Thyroid gland (tissue), 4 donors: ENCODE data around the gene VPREB1. TPM values are rescaled to one million over a fixed set of nuclear protein-coding genes. Genes with fewer than 3 reads are reported as not detected.

ENCODE experiments used
- DNase-seq, 2 donors: peaks; one replicate each; pipeline ENCODE4 v3.0.0-alpha.2; 2019
- H3K27ac ChIP-seq, 3 donors: fragments of 200-600 bp; sonication (generic); 1 replicate in 2 of 3; 2 replicates in 1 of 3; pipeline ENCODE4 v1.5.1; 2016 to 2019; ENCODE audit warnings: mild to moderate bottlenecking in 1 of 3, moderate library complexity in 1 of 3
- H3K27me3 ChIP-seq: fragments of 200-600 bp; sonication (generic); one replicate; pipeline ENCODE4 v1.5.1; 2019
- H3K36me3 ChIP-seq, 2 donors: fragments of 200-600 bp; sonication (generic); one replicate each; pipeline ENCODE4 v1.5.1; 2016 to 2019
- H3K4me1 ChIP-seq, 2 donors: fragments of 200-600 bp; sonication (generic); one replicate each; pipeline ENCODE4 v1.5.1; 2017 to 2019
- H3K4me3 ChIP-seq, 3 donors: fragments of 200-600 bp; sonication (generic); replicated peaks in 1 of 3; 1 replicate in 2 of 3; 2 replicates in 1 of 3; pipeline ENCODE4 v1.5.1; 2016; ENCODE audit warnings: mild to moderate bottlenecking in 1 of 3
- H3K9me3 ChIP-seq: fragments of 200-600 bp; sonication (generic); one replicate; pipeline ENCODE4 v1.5.1; 2017
- POLR2A ChIP-seq, 2 donors: fragments of 450-650 bp; IDR thresholded peaks; one replicate each; pipeline ENCODE4 v1.6.1; 2017; ENCODE audit warnings: antibody characterized with exemption in 2 of 2, mild to moderate bottlenecking in 2 of 2, moderate library complexity in 1 of 2
- WGBS, 2 donors: methylation state at CpG; one replicate each; pipeline ENCODE4 v1.1.5; 2017; 5-methylcytosine and 5-hydroxymethylcytosine counted together
- intact Hi-C: fragments of 100-400 bp; cut with DNase I; formaldehyde crosslinking; loops from one replicate; pipeline ENCODE4 v1.15.1; 2023
- total RNA-seq, 4 donors: library from RNA; depleted of rRNA; stranded (reverse); fragments of >200 nt; gene quantifications; one replicate each; pipeline ENCODE4 v1.2.3, GENCODE V29; 2016
- TF ChIP-seq, protein P1 (sequence below), 6 experiments: fragments of 200-600 bp in 3 of 6; fragments of 450-650 bp in 3 of 6; sonication (generic) in 3 of 6; IDR thresholded peaks; one replicate each; pipeline ENCODE4 v1.5.1; 2016 to 2019; ENCODE audit warnings: antibody characterized with exemption in 6 of 6, mild to moderate bottlenecking in 2 of 6, inconsistent platforms in 1 of 6, moderate library complexity in 1 of 6

Gene VPREB1
- total RNA-seq, 4 donors from 2014 or later: not detected

- Histone ChIP-seq H3K27ac (no peak overlapping the region), H3K36me3 (no peaks in the 10 kb centered on the region), H3K27me3 (no peaks in the 10 kb centered on the region), H3K9me3 (no peaks in the 10 kb centered on the region), H3K4me1 (peaks cover 0 to 3% of the 10 kb centered on the region in 2 donors), H3K4me3 (no peak overlapping the region)
- 77 to 80% methylated on average over 5 of the region's 5 CpGs for WGBS, 2 donors
- TF ChIP-seq, protein P1, sequence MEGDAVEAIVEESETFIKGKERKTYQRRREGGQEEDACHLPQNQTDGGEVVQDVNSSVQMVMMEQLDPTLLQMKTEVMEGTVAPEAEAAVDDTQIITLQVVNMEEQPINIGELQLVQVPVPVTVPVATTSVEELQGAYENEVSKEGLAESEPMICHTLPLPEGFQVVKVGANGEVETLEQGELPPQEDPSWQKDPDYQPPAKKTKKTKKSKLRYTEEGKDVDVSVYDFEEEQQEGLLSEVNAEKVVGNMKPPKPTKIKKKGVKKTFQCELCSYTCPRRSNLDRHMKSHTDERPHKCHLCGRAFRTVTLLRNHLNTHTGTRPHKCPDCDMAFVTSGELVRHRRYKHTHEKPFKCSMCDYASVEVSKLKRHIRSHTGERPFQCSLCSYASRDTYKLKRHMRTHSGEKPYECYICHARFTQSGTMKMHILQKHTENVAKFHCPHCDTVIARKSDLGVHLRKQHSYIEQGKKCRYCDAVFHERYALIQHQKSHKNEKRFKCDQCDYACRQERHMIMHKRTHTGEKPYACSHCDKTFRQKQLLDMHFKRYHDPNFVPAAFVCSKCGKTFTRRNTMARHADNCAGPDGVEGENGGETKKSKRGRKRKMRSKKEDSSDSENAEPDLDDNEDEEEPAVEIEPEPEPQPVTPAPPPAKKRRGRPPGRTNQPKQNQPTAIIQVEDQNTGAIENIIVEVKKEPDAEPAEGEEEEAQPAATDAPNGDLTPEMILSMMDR (IDR thresholded peaks at IDR 0.05): no peak
- no peak for TF ChIP-seq POLR2A (IDR thresholded peaks at IDR 0.05)
- DNase-seq: no peak
- intact Hi-C loops: no loop called here
Measured at GRCh38 chr22:22196833-22197477, 47.6 kb upstream of the VPREB1 start.

- Histone ChIP-seq H3K27me3 (no peaks in the 10 kb centered on the region), H3K9me3 (no peaks in the 10 kb centered on the region), H3K4me1 (peaks cover 0 to 3% of the 10 kb centered on the region in 2 donors), H3K36me3 (no peaks in the 10 kb centered on the region), H3K27ac (no peak overlapping the region), H3K4me3 (no peak overlapping the region)
- intact Hi-C loops: no loop called here
- no peak for DNase-seq
- no peak for TF ChIP-seq POLR2A (IDR thresholded peaks at IDR 0.05)
- TF ChIP-seq, protein P1 (IDR thresholded peaks at IDR 0.05): no peak
- 89 to 90% methylated on average over 4 of the region's 4 CpGs for WGBS, 2 donors
Measured at GRCh38 chr22:22197993-22198402, 46.6 kb upstream of the VPREB1 start.

GRCh38 chr22:22198751-22199150 lies 45.8 kb upstream of the VPREB1 start:
- no peaks in the 10 kb centered on the region for H3K36me3 ChIP-seq
- no peak for DNase-seq
- peaks cover 0 to 3% of the 10 kb centered on the region in 2 donors for H3K4me1 ChIP-seq
- no peak overlapping the region for H3K4me3 ChIP-seq
- H3K27ac ChIP-seq: no peak overlapping the region
- WGBS, 2 donors: 68 to 82% methylated on average over 4 of the region's 4 CpGs
- TF ChIP-seq POLR2A (IDR thresholded peaks at IDR 0.05): no peak
- TF ChIP-seq, protein P1 (IDR thresholded peaks at IDR 0.05): no peak
- H3K9me3 ChIP-seq: no peaks in the 10 kb centered on the region
- no peaks in the 10 kb centered on the region for H3K27me3 ChIP-seq
- intact Hi-C loops: no loop called here

- 96% methylated on average over 2 of the region's 2 CpGs for WGBS, 2 donors
- Histone ChIP-seq H3K4me1 (peaks cover 0 to 3% of the 10 kb centered on the region in 2 donors), H3K27me3 (no peaks in the 10 kb centered on the region), H3K27ac (no peak overlapping the region), H3K36me3 (no peaks in the 10 kb centered on the region), H3K4me3 (no peak overlapping the region), H3K9me3 (no peaks in the 10 kb centered on the region)
- TF ChIP-seq, protein P1 (IDR thresholded peaks at IDR 0.05): no peak
- no peak for TF ChIP-seq POLR2A (IDR thresholded peaks at IDR 0.05)
- intact Hi-C loops: no loop called here
- no peak for DNase-seq
Measured at GRCh38 chr22:22199634-22200033, 45.0 kb upstream of the VPREB1 start.

DNA sequence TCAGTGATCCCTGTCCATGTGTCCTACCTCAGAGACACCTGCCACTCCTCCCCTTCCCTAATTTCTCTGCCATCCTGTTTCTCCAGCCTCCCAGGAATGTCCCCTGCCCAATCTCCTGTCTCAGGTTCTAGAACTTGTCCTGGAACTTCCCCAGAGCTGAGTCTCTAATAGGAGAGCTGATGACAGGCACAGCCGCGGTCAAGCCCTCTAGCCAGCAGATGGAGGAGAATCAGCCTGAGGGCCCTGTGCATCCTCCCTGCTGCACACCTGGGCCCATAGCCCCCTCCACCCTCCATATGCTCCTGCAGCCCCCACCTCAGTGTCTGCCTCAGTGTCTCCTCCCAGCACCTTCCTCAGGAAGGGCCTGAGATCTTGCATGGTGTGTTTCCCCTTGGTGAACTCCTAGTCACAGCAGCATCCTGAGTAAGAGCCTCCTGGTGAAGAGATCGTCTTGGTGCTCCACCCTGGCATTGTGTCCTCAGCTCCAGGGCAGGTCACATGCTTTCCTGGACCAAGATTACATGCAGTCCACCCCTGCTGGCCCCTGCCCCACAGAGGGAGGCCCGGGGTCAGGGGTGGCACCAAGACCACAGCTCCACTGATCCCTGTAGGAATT lies 43.9 kb upstream of the VPREB1 start:
- intact Hi-C loops: no loop called here
- Histone ChIP-seq H3K36me3 (no peaks in the 10 kb centered on the region), H3K27me3 (no peaks in the 10 kb centered on the region), H3K4me3 (no peak overlapping the region), H3K4me1 (peaks cover 0 to 2% of the 10 kb centered on the region in 2 donors), H3K27ac (no peak overlapping the region), H3K9me3 (no peaks in the 10 kb centered on the region)
- no peak for TF ChIP-seq POLR2A (IDR thresholded peaks at IDR 0.05)
- TF ChIP-seq, protein P1 (IDR thresholded peaks at IDR 0.05): no peak
- WGBS, 2 donors: 67 to 77% methylated on average over 4 of the region's 4 CpGs
- no peak for DNase-seq
